NB4 (cell line): ENCODE results near the gene CORIN.

Source experiments
- POLR2A ChIP-seq: IDR thresholded peaks from 2 replicates; pipeline ENCODE4 v1.6.1; 2011; ENCODE audit warnings: mild to moderate bottlenecking; ENCODE audit not compliant: insufficient read length; ENCODE audit errors: extremely low read depth
- TF ChIP-seq, protein P1 (sequence below): IDR thresholded peaks from one replicate; pipeline ENCODE4 v1.5.1; 2012; ENCODE audit warnings: low read depth, low read length

- TF ChIP-seq, protein P1, sequence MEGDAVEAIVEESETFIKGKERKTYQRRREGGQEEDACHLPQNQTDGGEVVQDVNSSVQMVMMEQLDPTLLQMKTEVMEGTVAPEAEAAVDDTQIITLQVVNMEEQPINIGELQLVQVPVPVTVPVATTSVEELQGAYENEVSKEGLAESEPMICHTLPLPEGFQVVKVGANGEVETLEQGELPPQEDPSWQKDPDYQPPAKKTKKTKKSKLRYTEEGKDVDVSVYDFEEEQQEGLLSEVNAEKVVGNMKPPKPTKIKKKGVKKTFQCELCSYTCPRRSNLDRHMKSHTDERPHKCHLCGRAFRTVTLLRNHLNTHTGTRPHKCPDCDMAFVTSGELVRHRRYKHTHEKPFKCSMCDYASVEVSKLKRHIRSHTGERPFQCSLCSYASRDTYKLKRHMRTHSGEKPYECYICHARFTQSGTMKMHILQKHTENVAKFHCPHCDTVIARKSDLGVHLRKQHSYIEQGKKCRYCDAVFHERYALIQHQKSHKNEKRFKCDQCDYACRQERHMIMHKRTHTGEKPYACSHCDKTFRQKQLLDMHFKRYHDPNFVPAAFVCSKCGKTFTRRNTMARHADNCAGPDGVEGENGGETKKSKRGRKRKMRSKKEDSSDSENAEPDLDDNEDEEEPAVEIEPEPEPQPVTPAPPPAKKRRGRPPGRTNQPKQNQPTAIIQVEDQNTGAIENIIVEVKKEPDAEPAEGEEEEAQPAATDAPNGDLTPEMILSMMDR, result no peak
- TF ChIP-seq POLR2A, result no peak
Measured at GRCh38 chr4:47733302-47734175, 104.3 kb downstream of the CORIN start.
